ENCODE results near the gene GLP2R. TPM values are rescaled to one million over a fixed set of nuclear protein-coding genes. Genes with fewer than 3 reads are reported as not detected.

Gene GLP2R
- total RNA-seq, 1 donor from 2014 or later = not detected

GRCh38 chr17:9855036-9855435, 29.3 kb downstream of the GLP2R start:
- intact Hi-C loops (cut with micrococcal nuclease) = no loop called here
- Mint-ChIP-seq H3K27ac (no peak overlapping the region), H3K36me3 (ENCODE audit: low read depth) (no peaks in the 10 kb centered on the region), H3K4me1 (no peaks in the 10 kb centered on the region), H3K27me3 (no peaks in the 10 kb centered on the region), H3K4me3 (no peak overlapping the region), H3K9me3 (no peaks in the 10 kb centered on the region)
- DNase-seq = no peak

GRCh38 chr17:9859781-9860180, 34.1 kb downstream of the GLP2R start:
- Mint-ChIP-seq H3K27ac (no peak overlapping the region), H3K4me3 (no peak overlapping the region)
- intact Hi-C loops (cut with micrococcal nuclease) = no loop called here

GRCh38 chr17:9860851-9861250, 35.1 kb downstream of the GLP2R start:
- Mint-ChIP-seq H3K4me3 (no peak overlapping the region), H3K9me3 (peaks cover 7% of the 10 kb centered on the region), H3K36me3 (ENCODE audit: low read depth) (no peaks in the 10 kb centered on the region), H3K27ac (no peak overlapping the region), H3K4me1 (no peaks in the 10 kb centered on the region), H3K27me3 (no peaks in the 10 kb centered on the region)
- no peak for DNase-seq
- intact Hi-C loops (cut with micrococcal nuclease) = no loop called here

More at GRCh38 chr17:9859781-9860180, 34.1 kb downstream of the GLP2R start:
- no peak for DNase-seq
- Mint-ChIP-seq H3K9me3 (peaks cover under 1% of the 10 kb centered on the region), H3K4me1 (no peaks in the 10 kb centered on the region), H3K36me3 (ENCODE audit: low read depth) (no peaks in the 10 kb centered on the region), H3K27me3 (no peaks in the 10 kb centered on the region)

- peaks cover 7% of the 10 kb centered on the region for H3K9me3 Mint-ChIP-seq
- no peak overlapping the region for H3K4me3 Mint-ChIP-seq
- H3K36me3 Mint-ChIP-seq (ENCODE audit: low read depth) = no peaks in the 10 kb centered on the region
- no peaks in the 10 kb centered on the region for H3K4me1 Mint-ChIP-seq
- intact Hi-C loops (cut with micrococcal nuclease) = no loop called here
- H3K27ac Mint-ChIP-seq = no peak overlapping the region
- no peak for DNase-seq
- no peaks in the 10 kb centered on the region for H3K27me3 Mint-ChIP-seq
These were observed 36.5 kb downstream of the GLP2R start for GRCh38 chr17:9862220-9862619.

GRCh38 chr17:9862949-9863348, 37.2 kb downstream of the GLP2R start:
- H3K9me3 Mint-ChIP-seq = peaks cover 7% of the 10 kb centered on the region
- DNase-seq = no peak
- no peaks in the 10 kb centered on the region for H3K27me3 Mint-ChIP-seq
- no peak overlapping the region for H3K27ac Mint-ChIP-seq
- H3K4me3 Mint-ChIP-seq = no peak overlapping the region
- no peaks in the 10 kb centered on the region for H3K4me1 Mint-ChIP-seq
- H3K36me3 Mint-ChIP-seq (ENCODE audit: low read depth) = no peaks in the 10 kb centered on the region
- intact Hi-C loops (cut with micrococcal nuclease) = no loop called here

- intact Hi-C loops (cut with micrococcal nuclease) = no loop called here
- Mint-ChIP-seq H3K36me3 (ENCODE audit: low read depth) (no peaks in the 10 kb centered on the region), H3K9me3 (peaks cover 7% of the 10 kb centered on the region), H3K4me3 (no peak overlapping the region), H3K27me3 (no peaks in the 10 kb centered on the region), H3K4me1 (no peaks in the 10 kb centered on the region), H3K27ac (no peak overlapping the region)
- DNase-seq = no peak
These were observed 39.9 kb downstream of the GLP2R start for GRCh38 chr17:9865586-9865985.

GRCh38 chr17:9868552-9868951, 42.8 kb downstream of the GLP2R start:
- Mint-ChIP-seq H3K4me3 (no peak overlapping the region), H3K4me1 (no peaks in the 10 kb centered on the region), H3K27me3 (no peaks in the 10 kb centered on the region), H3K27ac (no peak overlapping the region), H3K36me3 (ENCODE audit: low read depth) (no peaks in the 10 kb centered on the region), H3K9me3 (peaks cover 7% of the 10 kb centered on the region)
- DNase-seq = no peak
- intact Hi-C loops (cut with micrococcal nuclease) = no loop called here

GRCh38 chr17:9872852-9873251, 47.1 kb downstream of the GLP2R start:
- no peaks in the 10 kb centered on the region for H3K27me3 Mint-ChIP-seq
- DNase-seq = no peak
- H3K4me1 Mint-ChIP-seq = no peaks in the 10 kb centered on the region
- no peaks in the 10 kb centered on the region for H3K36me3 Mint-ChIP-seq (ENCODE audit: low read depth)
- H3K27ac Mint-ChIP-seq = no peak overlapping the region
- intact Hi-C loops (cut with micrococcal nuclease) = no loop called here
- H3K4me3 Mint-ChIP-seq = no peak overlapping the region
- H3K9me3 Mint-ChIP-seq = no peaks in the 10 kb centered on the region

- H3K4me1 Mint-ChIP-seq = no peaks in the 10 kb centered on the region
- no peaks in the 10 kb centered on the region for H3K9me3 Mint-ChIP-seq
- no peak for DNase-seq
- H3K27ac Mint-ChIP-seq = no peak overlapping the region
- no peaks in the 10 kb centered on the region for H3K27me3 Mint-ChIP-seq
- no peak overlapping the region for H3K4me3 Mint-ChIP-seq
- intact Hi-C loops (cut with micrococcal nuclease) = no loop called here
- no peaks in the 10 kb centered on the region for H3K36me3 Mint-ChIP-seq (ENCODE audit: low read depth)
These were observed 49.0 kb downstream of the GLP2R start for GRCh38 chr17:9874722-9875121.

- Mint-ChIP-seq H3K4me3 (no peak overlapping the region), H3K4me1 (no peaks in the 10 kb centered on the region), H3K27ac (no peak overlapping the region), H3K36me3 (ENCODE audit: low read depth) (no peaks in the 10 kb centered on the region), H3K27me3 (no peaks in the 10 kb centered on the region), H3K9me3 (no peaks in the 10 kb centered on the region)
- intact Hi-C loops (cut with micrococcal nuclease) = no loop called here
- no peak for DNase-seq
These were observed 49.7 kb downstream of the GLP2R start for GRCh38 chr17:9875441-9875840.

- no peak overlapping the region for H3K4me3 Mint-ChIP-seq
- H3K36me3 Mint-ChIP-seq (ENCODE audit: low read depth) = no peaks in the 10 kb centered on the region
- no peak overlapping the region for H3K27ac Mint-ChIP-seq
- H3K4me1 Mint-ChIP-seq = no peaks in the 10 kb centered on the region
- H3K9me3 Mint-ChIP-seq = peaks cover 3% of the 10 kb centered on the region
- DNase-seq = no peak
- no peaks in the 10 kb centered on the region for H3K27me3 Mint-ChIP-seq
- intact Hi-C loops (cut with micrococcal nuclease) = no loop called here
These were observed 52.6 kb downstream of the GLP2R start for GRCh38 chr17:9878356-9878755.

- Mint-ChIP-seq H3K27me3 (no peaks in the 10 kb centered on the region), H3K4me1 (no peaks in the 10 kb centered on the region), H3K4me3 (no peak overlapping the region), H3K27ac (no peak overlapping the region), H3K9me3 (peaks cover 3% of the 10 kb centered on the region), H3K36me3 (ENCODE audit: low read depth) (no peaks in the 10 kb centered on the region)
- intact Hi-C loops (cut with micrococcal nuclease) = no loop called here
- no peak for DNase-seq
These were observed 53.2 kb downstream of the GLP2R start for GRCh38 chr17:9878786-9879525.

- no peak overlapping the region for H3K4me3 Mint-ChIP-seq
- intact Hi-C loops (cut with micrococcal nuclease) = no loop called here
- peaks cover 3% of the 10 kb centered on the region for H3K9me3 Mint-ChIP-seq
- H3K4me1 Mint-ChIP-seq = no peaks in the 10 kb centered on the region
- DNase-seq = no peak
- H3K36me3 Mint-ChIP-seq (ENCODE audit: low read depth) = no peaks in the 10 kb centered on the region
- H3K27me3 Mint-ChIP-seq = no peaks in the 10 kb centered on the region
- H3K27ac Mint-ChIP-seq = no peak overlapping the region
These were observed 54.9 kb downstream of the GLP2R start for GRCh38 chr17:9880582-9880999.

GRCh38 chr17:9883451-9883850, 57.7 kb downstream of the GLP2R start:
- H3K27me3 Mint-ChIP-seq = no peaks in the 10 kb centered on the region
- peaks cover 3% of the 10 kb centered on the region for H3K9me3 Mint-ChIP-seq
- intact Hi-C loops (cut with micrococcal nuclease) = no loop called here
- H3K4me3 Mint-ChIP-seq = no peak overlapping the region
- DNase-seq = no peak
- no peaks in the 10 kb centered on the region for H3K36me3 Mint-ChIP-seq (ENCODE audit: low read depth)
- no peak overlapping the region for H3K27ac Mint-ChIP-seq
- H3K4me1 Mint-ChIP-seq = no peaks in the 10 kb centered on the region

Measured in activated CD4-positive, alpha-beta T cell treated with anti-CD3 and anti-CD28 coated beads, Interleukin-2, amount 10 ng/mL, durations not matched to agents 24 days and 14 days (primary cell).